Transverse colon (tissue), 4 donors: Measurements from ENCODE around the gene TCOF1. TPM values are rescaled to one million over a fixed set of nuclear protein-coding genes. Genes with fewer than 3 reads are reported as not detected.

Experiments used
- DNase-seq: peaks from one replicate; pipeline ENCODE4 v3.0.0-alpha.2; 2019
- H3K27ac ChIP-seq, 4 donors: fragments of 200-600 bp; sonication (generic); 2 replicates each; pipeline ENCODE4 v1.5.1; 2016 to 2018; ENCODE audit warnings: inconsistent platforms in 4 of 4
- H3K27me3 ChIP-seq: fragments of 200-600 bp; sonication (generic); 2 replicates; pipeline ENCODE4 v1.5.1; 2017; ENCODE audit warnings: inconsistent platforms
- H3K36me3 ChIP-seq, 4 donors: fragments of 200-600 bp; sonication (generic); 2 replicates each; pipeline ENCODE4 v1.5.1; 2017 to 2019; ENCODE audit warnings: inconsistent platforms in 4 of 4
- H3K4me1 ChIP-seq, 4 donors: fragments of 200-600 bp; sonication (generic); 2 replicates each; pipeline ENCODE4 v1.5.1; 2017 to 2020; ENCODE audit warnings: inconsistent platforms in 4 of 4
- H3K4me3 ChIP-seq, 4 donors: fragments of 200-600 bp; sonication (generic); 1 replicate in 1 of 4; 2 replicates in 3 of 4; pipeline versions ENCODE4 v1.5.1 to v1.6.1; 2017 to 2019; ENCODE audit warnings: inconsistent platforms in 4 of 4
- H3K9me3 ChIP-seq, 2 donors: fragments of 200-600 bp; sonication (generic); 2 replicates each; pipeline ENCODE4 v1.5.1; 2017 to 2019; ENCODE audit warnings: inconsistent platforms in 2 of 2
- EP300 ChIP-seq: sonication (generic); formaldehyde crosslinking; IDR thresholded peaks from one replicate; pipeline ENCODE4 v1.6.1; 2017; ENCODE audit warnings: antibody characterized with exemption, low read depth
- POLR2A ChIP-seq: fragments of 450-650 bp; IDR thresholded peaks from one replicate; pipeline ENCODE4 v1.6.1; 2016; ENCODE audit warnings: antibody characterized with exemption, mild to moderate bottlenecking, moderate library complexity
- POLR2AphosphoS5 ChIP-seq, 3 donors: sonication (generic); formaldehyde crosslinking; IDR thresholded peaks; one replicate each; pipeline ENCODE4 v1.6.1; 2016; ENCODE audit warnings: antibody characterized with exemption in 3 of 3
- WGBS, 2 donors: methylation state at CpG; one replicate each; pipeline ENCODE4 v1.1.5; 2018; ENCODE audit warnings: low coverage in 1 of 2; 5-methylcytosine and 5-hydroxymethylcytosine counted together
- in situ Hi-C, 4 donors: fragments of 200-750 bp; cut with MboI; loops; one replicate each; pipeline versions ENCODE4 v1.15.0 to v1.15.1; 2017; ENCODE audit warnings: low sequenced_read_pairs in 3 of 4, low pct_ligation_motif_present in 1 of 4, low pct_unique_long_range_greater_than_20kb in 1 of 4
- intact Hi-C: fragments of 100-400 bp; cut with DNase I; formaldehyde crosslinking; loops from one replicate; pipeline ENCODE4 v1.15.1; 2023; ENCODE audit warnings: low total_unique reads
- total RNA-seq, 4 donors: library from RNA; depleted of rRNA; stranded (reverse); fragments of >200 nt; gene quantifications; one replicate each; pipeline ENCODE4 v1.1.0, GENCODE V29; 2016
- TF ChIP-seq, protein P1 (sequence below), 5 experiments: fragments of 200-600 bp in 3 of 5; fragments of 450-650 bp in 2 of 5; sonication (generic) in 3 of 5; IDR thresholded peaks; 1 replicate in 2 of 5; 2 replicates in 3 of 5; pipeline ENCODE4 v1.5.1; 2016 to 2017; ENCODE audit warnings: antibody characterized with exemption in 5 of 5, inconsistent platforms in 3 of 5, mild to moderate bottlenecking in 2 of 5, moderate library complexity in 1 of 5

The TCOF1 gene
- total RNA-seq, 4 donors from 2014 or later = 12.0 to 87.2 (median 31.3) TPM

DNA sequence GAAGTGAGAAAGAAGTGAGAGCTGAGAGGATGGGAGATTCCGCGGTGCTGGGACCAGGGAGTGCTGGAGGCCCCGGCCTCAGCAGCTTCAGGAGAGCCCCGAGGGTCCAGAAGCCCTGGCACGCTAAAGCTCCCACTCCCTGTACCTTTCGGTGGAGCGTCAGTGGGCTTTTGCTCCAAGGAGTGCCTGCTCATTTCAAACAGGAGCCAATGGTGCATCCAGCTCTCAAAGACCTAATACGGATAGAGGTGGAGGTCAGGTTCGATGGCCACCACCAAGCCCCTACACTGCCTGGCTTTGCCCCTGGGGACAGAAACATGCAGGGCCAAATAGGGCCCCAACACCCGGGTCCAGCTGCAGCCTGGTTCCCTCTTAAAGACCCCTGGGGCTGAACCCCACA is 47.0 kb downstream of the TCOF1 start:
- Histone ChIP-seq H3K9me3 (no peaks in the 10 kb centered on the region), H3K27ac (no peak overlapping the region), H3K27me3 (no peaks in the 10 kb centered on the region), H3K4me3 (no peak overlapping the region), H3K36me3 (peaks cover 0 to 5% (median 0%) of the 10 kb centered on the region in 4 donors), H3K4me1 (no peaks in the 10 kb centered on the region)
- no peak for TF ChIP-seq EP300
- TF ChIP-seq, protein P1, sequence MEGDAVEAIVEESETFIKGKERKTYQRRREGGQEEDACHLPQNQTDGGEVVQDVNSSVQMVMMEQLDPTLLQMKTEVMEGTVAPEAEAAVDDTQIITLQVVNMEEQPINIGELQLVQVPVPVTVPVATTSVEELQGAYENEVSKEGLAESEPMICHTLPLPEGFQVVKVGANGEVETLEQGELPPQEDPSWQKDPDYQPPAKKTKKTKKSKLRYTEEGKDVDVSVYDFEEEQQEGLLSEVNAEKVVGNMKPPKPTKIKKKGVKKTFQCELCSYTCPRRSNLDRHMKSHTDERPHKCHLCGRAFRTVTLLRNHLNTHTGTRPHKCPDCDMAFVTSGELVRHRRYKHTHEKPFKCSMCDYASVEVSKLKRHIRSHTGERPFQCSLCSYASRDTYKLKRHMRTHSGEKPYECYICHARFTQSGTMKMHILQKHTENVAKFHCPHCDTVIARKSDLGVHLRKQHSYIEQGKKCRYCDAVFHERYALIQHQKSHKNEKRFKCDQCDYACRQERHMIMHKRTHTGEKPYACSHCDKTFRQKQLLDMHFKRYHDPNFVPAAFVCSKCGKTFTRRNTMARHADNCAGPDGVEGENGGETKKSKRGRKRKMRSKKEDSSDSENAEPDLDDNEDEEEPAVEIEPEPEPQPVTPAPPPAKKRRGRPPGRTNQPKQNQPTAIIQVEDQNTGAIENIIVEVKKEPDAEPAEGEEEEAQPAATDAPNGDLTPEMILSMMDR (IDR thresholded peaks at IDR 0.05) = no peak
- TF ChIP-seq POLR2A = no peak
- TF ChIP-seq POLR2AphosphoS5 (IDR thresholded peaks at IDR 0.05) = no peak
- WGBS, 2 donors = 94% methylated on average over 7 to 10 of the region's 10 CpGs
- no peak for DNase-seq
- intact Hi-C loops = no loop called here
- in situ Hi-C loops = no loop called here

DNA sequence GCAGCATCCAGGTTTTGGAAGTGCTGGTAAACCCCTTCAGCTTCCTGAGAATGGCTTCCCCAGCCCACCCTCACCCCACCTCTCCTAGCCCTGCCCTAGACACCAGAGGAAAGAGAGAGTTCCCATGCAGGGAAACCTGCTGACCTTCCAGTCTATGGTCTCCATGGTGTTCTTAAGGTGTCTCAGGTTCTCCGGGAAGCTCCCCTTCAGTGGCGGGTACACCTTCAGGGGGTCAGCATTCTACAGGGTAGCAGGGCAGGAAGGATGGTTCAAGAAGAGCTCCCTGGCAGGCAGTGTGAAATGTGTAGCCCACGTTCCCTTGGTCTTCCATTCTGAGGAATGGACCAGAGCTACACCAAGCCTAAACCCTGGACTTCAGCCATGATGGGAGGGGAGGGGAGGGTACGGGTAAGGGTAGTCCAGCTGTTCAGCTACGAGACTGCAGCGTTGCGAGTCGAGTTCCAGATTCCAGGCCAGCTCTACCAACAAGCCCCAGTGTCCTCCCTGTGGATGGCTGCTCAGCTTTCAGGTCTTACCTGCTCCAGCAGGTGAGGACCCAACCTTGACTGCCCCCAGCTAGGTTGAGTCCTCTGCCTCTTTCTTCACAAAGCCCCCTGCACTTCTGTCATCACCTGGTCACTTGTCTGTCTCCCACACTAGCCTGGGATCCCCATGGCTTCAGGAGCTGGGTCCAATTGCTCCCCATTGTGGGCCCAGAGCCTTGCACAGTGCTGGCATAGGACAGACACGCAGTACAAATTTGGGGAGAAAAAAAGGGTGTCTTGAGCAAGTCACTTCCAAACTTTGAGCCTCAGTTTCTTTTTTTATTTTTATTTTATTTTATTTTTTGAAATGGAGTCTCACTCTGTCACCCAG is 47.7 kb downstream of the TCOF1 start:
- intact Hi-C loops (no loop called here), in situ Hi-C loops (no loop called here)
- H3K4me1 ChIP-seq = peaks cover 3 to 4% (median 3%) of the 10 kb centered on the region in 4 donors
- 84 to 90% methylated on average over 1 to 9 of the region's 9 CpGs for WGBS, 2 donors
- no peaks in the 10 kb centered on the region for H3K9me3 ChIP-seq
- no peak overlapping the region for H3K27ac ChIP-seq
- TF ChIP-seq, protein P1 (IDR thresholded peaks at IDR 0.05) = no peak
- TF ChIP-seq POLR2A (no peak), POLR2AphosphoS5 (IDR thresholded peaks at IDR 0.05) (no peak), EP300 (no peak)
- H3K4me3 ChIP-seq = no peak overlapping the region
- peaks cover 0 to 5% (median 0%) of the 10 kb centered on the region in 4 donors for H3K36me3 ChIP-seq
- no peak for DNase-seq
- no peaks in the 10 kb centered on the region for H3K27me3 ChIP-seq

DNA sequence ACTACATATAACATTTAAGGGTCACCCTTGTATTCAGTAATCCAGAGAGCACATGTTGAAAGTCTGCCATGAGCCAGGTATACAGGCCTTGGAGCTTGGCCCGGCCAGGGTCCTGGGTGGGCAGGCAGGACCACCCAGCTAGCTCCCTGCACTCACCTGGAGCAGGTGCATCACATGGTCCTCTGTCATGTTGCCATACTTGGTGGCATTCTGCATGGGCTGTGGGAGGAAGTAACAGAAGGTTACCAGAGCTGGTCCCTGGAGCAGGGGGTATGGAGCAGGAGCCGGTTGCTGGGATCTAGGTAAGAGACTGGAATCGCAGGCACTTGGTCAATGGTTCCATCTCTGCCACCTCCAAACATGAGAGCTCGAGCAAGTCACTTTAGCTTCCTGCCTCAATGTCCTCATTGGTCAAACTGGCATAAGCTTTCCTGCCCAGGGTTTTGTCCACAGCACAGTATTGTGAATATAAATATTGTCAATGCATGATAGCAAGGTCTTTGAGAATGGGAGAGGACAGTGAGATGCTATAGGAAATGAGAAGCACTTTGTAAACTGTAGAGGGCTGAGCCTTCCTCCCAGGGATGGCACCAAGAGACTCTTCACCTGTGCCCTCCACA is 48.7 kb downstream of the TCOF1 start:
- DNase-seq = no peak
- H3K4me1 ChIP-seq = peaks cover 5 to 12% (median 8%) of the 10 kb centered on the region in 4 donors
- WGBS, 2 donors = 95% methylated on average over 4 of the region's 4 CpGs; no CpG with 5 or more reads in 1 of the 2 donors
- peaks cover 0 to 5% (median 0%) of the 10 kb centered on the region in 4 donors for H3K36me3 ChIP-seq
- in situ Hi-C loops (no loop called here), intact Hi-C loops (no loop called here)
- TF ChIP-seq POLR2AphosphoS5 (IDR thresholded peaks at IDR 0.05) (no peak), EP300 (no peak), POLR2A (no peak)
- TF ChIP-seq, protein P1 (IDR thresholded peaks at IDR 0.05) = no peak
- H3K27me3 ChIP-seq = no peaks in the 10 kb centered on the region
- H3K27ac ChIP-seq = no peak overlapping the region
- H3K9me3 ChIP-seq = no peaks in the 10 kb centered on the region
- H3K4me3 ChIP-seq = no peak overlapping the region

GRCh38 chr5:150406723-150407095 is 49.2 kb downstream of the TCOF1 start:
- intact Hi-C loops (no loop called here), in situ Hi-C loops (no loop called here)
- Histone ChIP-seq H3K9me3 (no peaks in the 10 kb centered on the region), H3K4me1 (peaks cover 5 to 12% (median 8%) of the 10 kb centered on the region in 4 donors), H3K36me3 (peaks cover 0 to 5% (median 0%) of the 10 kb centered on the region in 4 donors), H3K27ac (no peak overlapping the region), H3K4me3 (no peak overlapping the region), H3K27me3 (no peaks in the 10 kb centered on the region)
- no peak for DNase-seq
- TF ChIP-seq, protein P1 (IDR thresholded peaks at IDR 0.05) = no peak
- no peak for TF ChIP-seq POLR2AphosphoS5 (IDR thresholded peaks at IDR 0.05)
- TF ChIP-seq EP300 = no peak
- TF ChIP-seq POLR2A = no peak
- 79% methylated on average over 10 of the region's 10 CpGs; no CpG with 5 or more reads in 1 of the 2 donors for WGBS, 2 donors
